GM12872 (cell line): ENCODE results near the gene GTF3C1.

Experiments
- TF ChIP-seq, protein P1 (sequence below): IDR thresholded peaks from 3 replicates; pipeline ENCODE4 v1.5.1; 2011; ENCODE audit warnings: low read depth, mild to moderate bottlenecking, low read length, moderate library complexity; ENCODE audit not compliant: insufficient read depth

GTF3C1 gene

DNA sequence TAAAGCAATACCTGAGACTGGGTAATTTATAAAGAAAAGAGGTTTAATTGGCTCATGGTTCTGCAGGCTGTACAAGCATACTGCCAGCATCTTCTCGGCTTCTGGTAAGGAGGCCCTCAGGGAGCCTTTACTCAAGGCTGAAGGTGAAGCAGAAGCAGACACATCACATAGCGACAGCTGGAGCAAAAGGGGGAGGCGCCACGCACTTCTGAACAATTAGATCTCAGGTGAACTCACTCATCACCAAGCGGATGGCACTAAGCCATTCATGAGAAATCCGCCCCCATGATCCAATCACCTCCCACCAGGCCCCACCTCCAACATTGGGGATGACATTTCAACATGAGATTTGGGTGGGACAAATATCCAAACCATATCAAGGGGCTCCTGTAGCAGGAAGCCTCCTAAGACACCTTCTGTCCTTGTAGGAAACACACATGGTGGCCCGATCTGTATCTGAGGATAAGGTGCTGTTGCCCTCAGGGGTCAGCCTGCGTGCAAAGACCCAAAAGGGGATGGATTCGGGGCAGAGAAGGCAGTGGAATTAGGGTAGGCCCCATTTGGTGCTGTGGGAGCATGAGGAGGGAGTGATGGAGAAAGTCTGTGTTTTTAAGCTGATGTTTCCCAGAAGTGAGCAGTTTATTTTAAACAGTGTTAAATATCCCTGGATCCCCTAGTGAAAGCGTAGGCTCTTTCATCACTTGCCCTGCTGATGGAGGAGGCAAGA, 124.8 kb downstream of the GTF3C1 start:
- TF ChIP-seq, protein P1, sequence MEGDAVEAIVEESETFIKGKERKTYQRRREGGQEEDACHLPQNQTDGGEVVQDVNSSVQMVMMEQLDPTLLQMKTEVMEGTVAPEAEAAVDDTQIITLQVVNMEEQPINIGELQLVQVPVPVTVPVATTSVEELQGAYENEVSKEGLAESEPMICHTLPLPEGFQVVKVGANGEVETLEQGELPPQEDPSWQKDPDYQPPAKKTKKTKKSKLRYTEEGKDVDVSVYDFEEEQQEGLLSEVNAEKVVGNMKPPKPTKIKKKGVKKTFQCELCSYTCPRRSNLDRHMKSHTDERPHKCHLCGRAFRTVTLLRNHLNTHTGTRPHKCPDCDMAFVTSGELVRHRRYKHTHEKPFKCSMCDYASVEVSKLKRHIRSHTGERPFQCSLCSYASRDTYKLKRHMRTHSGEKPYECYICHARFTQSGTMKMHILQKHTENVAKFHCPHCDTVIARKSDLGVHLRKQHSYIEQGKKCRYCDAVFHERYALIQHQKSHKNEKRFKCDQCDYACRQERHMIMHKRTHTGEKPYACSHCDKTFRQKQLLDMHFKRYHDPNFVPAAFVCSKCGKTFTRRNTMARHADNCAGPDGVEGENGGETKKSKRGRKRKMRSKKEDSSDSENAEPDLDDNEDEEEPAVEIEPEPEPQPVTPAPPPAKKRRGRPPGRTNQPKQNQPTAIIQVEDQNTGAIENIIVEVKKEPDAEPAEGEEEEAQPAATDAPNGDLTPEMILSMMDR: no peak

DNA sequence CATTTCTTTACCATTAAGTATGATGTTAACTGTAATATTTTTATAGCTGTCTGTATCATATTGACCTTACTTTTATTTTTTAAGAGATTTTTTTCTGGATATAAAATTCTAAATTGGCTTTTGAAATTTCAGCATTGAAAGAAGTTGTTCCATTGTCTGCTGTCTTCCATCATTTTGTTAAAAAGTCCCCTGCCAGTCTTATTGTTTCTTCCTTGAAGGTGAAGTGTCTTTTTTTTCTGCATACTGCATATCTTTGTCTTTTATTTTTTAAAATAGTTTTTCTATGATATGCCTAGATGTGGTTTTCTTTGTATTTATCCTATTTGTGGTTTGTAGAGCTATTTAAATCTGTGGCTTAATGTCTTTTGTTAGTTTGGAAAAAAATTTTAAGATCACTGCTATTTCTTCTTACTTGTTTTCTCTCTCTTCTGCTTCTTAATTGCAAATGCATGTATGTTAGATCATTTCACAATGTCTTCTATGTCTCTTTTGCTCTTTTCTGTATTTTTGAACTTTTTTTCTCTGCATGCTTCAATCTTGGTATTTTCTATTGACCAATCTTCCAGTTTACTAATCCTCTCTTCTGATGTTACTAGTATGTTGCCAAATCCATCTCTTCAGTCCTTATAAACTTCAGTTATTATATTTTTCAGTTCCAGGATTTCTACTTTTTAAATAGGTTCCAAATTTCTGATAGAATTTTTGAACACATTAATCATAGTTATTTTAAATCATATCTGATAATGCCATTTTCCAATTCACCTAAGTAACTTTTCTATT, 127.6 kb downstream of the GTF3C1 start:
- TF ChIP-seq, protein P1: no peak

DNA sequence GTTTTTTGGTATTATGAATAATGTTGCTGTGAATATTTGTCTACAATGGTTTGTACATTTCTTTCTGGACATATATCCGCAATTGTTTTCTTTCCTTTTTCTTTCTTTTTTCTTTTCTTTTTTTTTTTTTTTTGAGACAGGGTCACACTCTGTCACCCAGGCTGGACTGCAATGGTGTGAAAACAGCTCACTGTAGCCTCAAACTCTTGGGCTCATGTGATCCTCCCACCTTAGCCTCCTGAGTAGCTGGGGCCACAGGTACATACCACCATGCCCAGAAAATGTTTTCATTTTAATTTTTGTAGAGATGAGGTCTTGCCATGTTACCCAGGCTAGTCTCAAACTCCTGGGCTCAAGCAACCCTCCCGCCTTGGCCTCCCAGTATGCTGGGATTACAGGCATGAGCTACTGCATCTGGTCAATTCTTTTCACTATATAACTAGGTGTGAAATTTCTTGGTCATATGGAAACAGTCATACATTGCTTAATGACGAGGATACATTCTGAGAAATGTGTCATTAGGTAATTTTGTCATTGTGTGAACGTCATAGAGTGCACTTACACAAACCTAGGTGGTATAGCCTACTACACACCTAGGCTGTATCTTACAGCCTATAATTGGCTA, 132.6 kb downstream of the GTF3C1 start:
- TF ChIP-seq, protein P1: no peak

DNA sequence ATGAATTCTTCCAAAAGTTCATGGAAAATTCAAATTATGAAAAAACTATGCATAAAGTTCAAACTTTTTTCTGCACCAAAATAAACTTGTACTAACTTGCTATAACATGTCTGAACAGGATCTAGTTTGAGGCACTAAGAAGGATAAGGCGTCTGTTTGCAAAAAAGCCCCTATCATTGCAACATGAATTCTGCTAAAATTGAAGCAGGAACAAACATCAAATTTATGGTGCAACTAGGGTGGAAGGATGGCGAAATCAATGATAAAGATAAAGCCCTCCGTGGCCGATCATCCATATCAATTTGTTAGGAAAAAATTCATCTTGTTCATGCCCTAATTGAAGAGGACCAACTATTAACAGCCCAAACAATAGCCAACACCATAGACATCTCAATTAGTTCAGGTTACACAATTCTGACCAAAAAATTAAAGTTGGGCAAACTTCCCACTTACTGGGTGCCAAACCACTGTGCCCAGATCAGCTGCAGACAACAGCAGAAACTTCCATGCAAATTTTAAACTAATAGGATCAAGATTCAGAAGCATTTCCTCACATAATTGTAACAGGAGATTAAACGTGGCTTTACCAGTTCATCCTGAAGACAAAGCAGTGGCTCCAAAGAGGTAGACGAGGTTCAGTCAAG, 134.8 kb downstream of the GTF3C1 start:
- TF ChIP-seq, protein P1: no peak

DNA sequence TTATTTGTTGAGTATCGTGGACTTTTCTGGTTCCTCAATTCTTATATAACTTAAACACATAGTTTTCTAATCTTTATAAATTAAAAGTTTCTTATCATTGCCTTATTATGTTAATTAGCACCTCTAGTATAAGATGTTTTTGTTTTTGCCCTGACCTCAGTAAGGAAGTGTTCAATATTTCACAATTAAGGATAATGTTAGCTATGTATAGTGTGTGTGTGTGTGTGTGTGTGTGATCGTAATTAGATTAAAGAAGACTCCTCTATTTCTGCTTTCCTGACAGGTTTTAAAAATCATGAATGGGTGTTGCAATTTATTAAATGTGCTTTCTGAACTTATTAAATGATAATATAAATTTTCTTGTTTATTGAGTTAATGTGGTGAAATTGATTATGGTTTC, 135.8 kb downstream of the GTF3C1 start:
- TF ChIP-seq, protein P1: no peak

DNA sequence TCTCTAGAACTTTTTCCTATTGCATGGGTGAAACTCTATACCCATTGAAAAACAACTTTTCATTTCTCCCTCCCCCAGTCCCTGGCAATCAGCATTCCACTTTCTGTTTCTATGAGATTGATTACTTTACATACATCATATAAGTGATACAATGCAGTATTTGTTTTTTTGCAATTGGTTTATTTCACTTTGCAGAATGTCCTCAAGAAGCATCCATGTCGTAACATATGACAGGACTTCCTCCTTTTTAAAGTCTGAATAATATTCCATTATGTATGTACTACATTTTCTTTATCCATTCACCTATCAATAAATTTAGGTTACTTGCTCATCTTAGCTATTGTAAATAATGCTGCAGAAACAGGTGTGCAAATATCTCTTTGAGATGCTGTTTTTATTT, 139.0 kb downstream of the GTF3C1 start:
- TF ChIP-seq, protein P1: no peak
